ENCODE results near the gene HEMK1. TPM values are rescaled to one million over a fixed set of nuclear protein-coding genes. Genes with fewer than 3 reads are reported as not detected.
A peak's percentile ranks its signal among the peaks of the same experiment; 100 is the strongest.

Gene HEMK1
- total RNA-seq, 2 experiments from 2014 or later, result 19.3 to 27.4 TPM

- Histone ChIP-seq H3K9me2 (ENCODE audit: insufficient read depth, low read length) (no peaks in the 10 kb centered on the region), H2AFZ (ENCODE audit: low read length) (peak within 1 kb of the TSS; percentile 94), H3K79me2 (ENCODE audit: insufficient read depth, low read depth, low read length) (no peaks in the 10 kb centered on the region), H3K4me1 (ENCODE audit: insufficient read depth, low read length, poor library complexity, severe bottlenecking) (peaks cover 18% of the 10 kb centered on the region), H3K4me2 (ENCODE audit: low read length) (peak within 1 kb of the TSS; percentile 98), H4K20me1 (ENCODE audit: insufficient read depth, low read length) (no peaks in the 10 kb centered on the region), H3K36me3 (ENCODE audit: insufficient read depth, low read length) (no peaks in the 10 kb centered on the region), H3K9me3 (ENCODE audit: low read length) (no peaks in the 10 kb centered on the region), H3K4me3 (ENCODE audit: low read depth, low read length, poor library complexity, severe bottlenecking) (peak within 1 kb of the TSS; percentile 75), H3K27ac (ENCODE audit: low read depth, low read length, poor library complexity, severe bottlenecking) (peak within 1 kb of the TSS; percentile 54)
- TF ChIP-seq CTCF (conservative IDR thresholded peaks at IDR 0.05; ENCODE audit: low read length) (0 out of 2 replicates have a peak, but pooled peaks have one; percentile 26), EZH2phosphoT487 (IDR thresholded peaks at IDR 0.05; ENCODE audit: borderline replicate concordance, low read depth, low read length) (no peak)
- no TSS peak for BruUV-seq (replicated peaks)
- intact Hi-C loops (cut with micrococcal nuclease; ENCODE audit: unreplicated experiment), result loop anchor here (2.0 to 10.0 kb wide), 3 partner anchors 358 to 922 kb away; partner anchors contain the start of genes RAD54L2 and RBM15B
- POLR2A ChIA-PET, result interaction anchor here (0.6 to 1.8 kb wide), 6 partner anchors 11 to 772 kb away, joined by 3 to 7 read pairs (median 6); partner anchors contain the start of gene HEMK1
- peak; percentile 47 for DNase-seq (ENCODE audit: low spot score)
- CTCF ChIA-PET (ENCODE audit: unreplicated experiment), result interaction anchor here (0.6 to 4.0 kb wide), 3 partner anchors 34 to 50 kb away, joined by 3 to 21 read pairs (median 3); no protein-coding TSS in a partner anchor
These were observed 47.9 kb downstream of the HEMK1 start, which contains the start of gene MAPKAPK3 for GRCh38 chr3:50617096-50617791. Gene MAPKAPK3, plus strand, starts transcription at chr3:50617151. Its CDS starts 415 bp downstream, at chr3:50617566.

- DNase-seq (ENCODE audit: low spot score), result no peak
- H3K4me2 ChIP-seq (ENCODE audit: low read length), result peak overlapping the region; percentile 79
- no peaks in the 10 kb centered on the region for H3K79me2 ChIP-seq (ENCODE audit: insufficient read depth, low read depth, low read length)
- H3K9me3 ChIP-seq (ENCODE audit: low read length), result no peaks in the 10 kb centered on the region
- no peaks in the 10 kb centered on the region for H3K9me2 ChIP-seq (ENCODE audit: insufficient read depth, low read length)
- no peak for TF ChIP-seq CTCF (conservative IDR thresholded peaks at IDR 0.05; ENCODE audit: low read length)
- ChIA-PET POLR2A (interaction anchor here (0.6 to 1.8 kb wide), 3 partner anchors 10 to 100 kb away, joined by 3 to 6 read pairs (median 3); no protein-coding TSS in a partner anchor), CTCF (ENCODE audit: unreplicated experiment) (interaction anchor here (4.0 kb wide), 1 partner anchor 35 kb away, joined by 21 read pairs; no protein-coding TSS in a partner anchor)
- peak overlapping the region; percentile 75 for H3K4me3 ChIP-seq (ENCODE audit: low read depth, low read length, poor library complexity, severe bottlenecking)
- H3K36me3 ChIP-seq (ENCODE audit: insufficient read depth, low read length), result no peaks in the 10 kb centered on the region
- no peak overlapping the region for H3K27ac ChIP-seq (ENCODE audit: low read depth, low read length, poor library complexity, severe bottlenecking)
- BruUV-seq (replicated peaks), result TSS peak; percentile 44
- intact Hi-C loops (cut with micrococcal nuclease; ENCODE audit: unreplicated experiment), result loop anchor here (2.0 to 10.0 kb wide), 3 partner anchors 357 to 921 kb away; partner anchors contain the start of genes RAD54L2 and RBM15B
- H3K4me1 ChIP-seq (ENCODE audit: insufficient read depth, low read length, poor library complexity, severe bottlenecking), result peaks cover 18% of the 10 kb centered on the region
- peak overlapping the region; percentile 86; the same call in 1 of the 2 replicates for H2AFZ ChIP-seq (ENCODE audit: low read length)
- H4K20me1 ChIP-seq (ENCODE audit: insufficient read depth, low read length), result no peaks in the 10 kb centered on the region
These were observed 48.7 kb downstream of the HEMK1 start for GRCh38 chr3:50617911-50618481.
